ENCODE results near the gene ELMO2. TPM values are rescaled to one million over a fixed set of nuclear protein-coding genes. Genes with fewer than 3 reads are reported as not detected.

The ELMO2 gene
- total RNA-seq, 1 experiment from 2014 or later, result 28.4 TPM

- H3K27ac Mint-ChIP-seq, result no peak overlapping the region
- ChIA-PET POLR2A (interaction anchor here (0.6 to 1.8 kb wide), 4 partner anchors 16 to 218 kb away, joined by 3 to 6 read pairs (median 3); partner anchors contain the start of gene ELMO2), CTCF (interaction anchor here (0.6 to 5.2 kb wide), 56 partner anchors 10 to 378 kb away, joined by 3 to 118 read pairs (median 6); partner anchors contain the start of genes ELMO2 and SLC12A5)
- no peaks in the 10 kb centered on the region for H3K9me3 Mint-ChIP-seq
- ATAC-seq, result peak; percentile 56
- H3K4me1 Mint-ChIP-seq, result peaks cover 39% of the 10 kb centered on the region
- peak overlapping the region; percentile 51; the same call in 1 of the 2 replicates for H3K4me3 Mint-ChIP-seq
- H3K36me3 Mint-ChIP-seq, result peaks cover 5% of the 10 kb centered on the region
- DNase-seq (ENCODE audit: low spot score), result peak; percentile 65
- H3K27me3 Mint-ChIP-seq (ENCODE audit: low read depth), result peaks cover 8% of the 10 kb centered on the region
- TF ChIP-seq ZBTB43 (CRISPR knock-in tag; IDR thresholded peaks at IDR 0.05), result no peak
- TF ChIP-seq HMGXB4 (CRISPR knock-in tag; IDR thresholded peaks at IDR 0.05), result 0 out of 2 replicates have a peak, but pooled peaks have one; percentile 43
- TF ChIP-seq GTF2I (CRISPR knock-in tag; conservative IDR thresholded peaks at IDR 0.05), result 0 out of 2 replicates have a peak, but pooled peaks have one; percentile 16
- TF ChIP-seq OVOL2 (CRISPR knock-in tag; IDR thresholded peaks at IDR 0.05; ENCODE audit: borderline replicate concordance), result no peak
- no peak for TF ChIP-seq ZNF138 (CRISPR knock-in tag; conservative IDR thresholded peaks at IDR 0.05)
- 0 out of 2 replicates have a peak, but pooled peaks have one; percentile 28 for TF ChIP-seq SP1 (CRISPR knock-in tag; conservative IDR thresholded peaks at IDR 0.05)
- TF ChIP-seq ZNF121 (CRISPR knock-in tag; IDR thresholded peaks at IDR 0.05), result 0 out of 2 replicates have a peak, but pooled peaks have one; percentile 12
These were observed 58.3 kb downstream of the ELMO2 start for GRCh38 chr20:46347841-46348803.

GRCh38 chr20:46346770-46347169 is 59.6 kb downstream of the ELMO2 start:
- Mint-ChIP-seq H3K27me3 (ENCODE audit: low read depth) (peaks cover 18% of the 10 kb centered on the region), H3K27ac (no peak overlapping the region), H3K36me3 (peaks cover 5% of the 10 kb centered on the region), H3K4me1 (peaks cover 43% of the 10 kb centered on the region), H3K4me3 (no peak overlapping the region), H3K9me3 (no peaks in the 10 kb centered on the region)
- ATAC-seq (no peak), DNase-seq (ENCODE audit: low spot score) (no peak)
- TF ChIP-seq GRHL2 (CRISPR knock-in tag; IDR thresholded peaks at IDR 0.05; ENCODE audit: insufficient replicate concordance, severe bottlenecking), result no peak
- TF ChIP-seq ZNF317 (CRISPR knock-in tag; IDR thresholded peaks at IDR 0.05; ENCODE audit: borderline replicate concordance, low read depth), result no peak
- no peak for TF ChIP-seq RELA (CRISPR knock-in tag; IDR thresholded peaks at IDR 0.05; ENCODE audit: borderline replicate concordance)
- no peak for TF ChIP-seq PRRX2 (CRISPR knock-in tag; IDR thresholded peaks at IDR 0.05)
- no peak for TF ChIP-seq TEAD4 (CRISPR knock-in tag; IDR thresholded peaks at IDR 0.05)
- no peak for TF ChIP-seq IRF2 (CRISPR knock-in tag; IDR thresholded peaks at IDR 0.05; ENCODE audit: borderline replicate concordance, low read depth)
- TF ChIP-seq FOXP4 (CRISPR knock-in tag; IDR thresholded peaks at IDR 0.05), result no peak
- TF ChIP-seq HMGA2 (CRISPR knock-in tag; IDR thresholded peaks at IDR 0.05), result no peak
- ChIA-PET POLR2A (interaction anchor here (0.5 kb wide), 1 partner anchor 1136 kb away, joined by 4 read pairs; no protein-coding TSS in a partner anchor), CTCF (interaction anchor here (0.7 to 5.2 kb wide), 5 partner anchors 14 to 216 kb away, joined by 3 to 118 read pairs (median 3); no protein-coding TSS in a partner anchor)
